Lung (tissue), 12 donors: Measurements from ENCODE around the gene TEDDM1. TPM values are rescaled to one million over a fixed set of nuclear protein-coding genes. Genes with fewer than 3 reads are reported as not detected.

Experiments
- ATAC-seq: fragments of 200-7000 bp; cut with Tn5 transposase; one replicate; pipeline ENCODE4 v1.9.1; 2020; ENCODE audit warnings: moderate number of reproducible peaks; ENCODE audit not compliant: insufficient read depth, low FRiP score
- DNase-seq, 3 donors: peaks; one replicate each; pipeline ENCODE4 v3.0.0-alpha.2; 2013 to 2017
- H3K27ac ChIP-seq, 2 donors: one replicate each; pipeline ENCODE4 v1.5.1; 2013; ENCODE audit warnings: mild to moderate bottlenecking in 2 of 2, moderate library complexity in 2 of 2, control low read depth in 1 of 2, inconsistent platforms in 1 of 2, low read depth in 1 of 2, low read length in 1 of 2
- H3K27me3 ChIP-seq, 3 donors: one replicate each; pipeline ENCODE4 v1.5.1; 2013; ENCODE audit warnings: low read length in 2 of 3; ENCODE audit not compliant: control insufficient read depth in 3 of 3, insufficient read depth in 3 of 3
- H3K36me3 ChIP-seq, 4 donors: one replicate each; pipeline ENCODE4 v1.5.1; 2013; ENCODE audit warnings: low read length in 4 of 4, mild to moderate bottlenecking in 1 of 4, moderate library complexity in 1 of 4; ENCODE audit not compliant: control insufficient read depth in 4 of 4, insufficient read depth in 4 of 4
- H3K4me1 ChIP-seq, 5 donors: one replicate each; pipeline ENCODE4 v1.5.1; 2013; ENCODE audit warnings: low read length in 5 of 5, mild to moderate bottlenecking in 2 of 5, moderate library complexity in 1 of 5; ENCODE audit not compliant: control insufficient read depth in 5 of 5, insufficient read depth in 5 of 5
- H3K4me3 ChIP-seq: one replicate; pipeline ENCODE4 v1.5.1; 2013; ENCODE audit warnings: mild to moderate bottlenecking, control low read depth, moderate library complexity
- H3K9ac ChIP-seq, 2 donors: one replicate each; pipeline ENCODE4 v1.5.1; 2013; ENCODE audit warnings: low read length in 2 of 2, control low read depth in 1 of 2; ENCODE audit not compliant: insufficient read depth in 1 of 2
- H3K9me3 ChIP-seq, 4 donors: one replicate each; pipeline ENCODE4 v1.5.1; 2013; ENCODE audit warnings: low read length in 3 of 4, mild to moderate bottlenecking in 1 of 4, moderate library complexity in 1 of 4; ENCODE audit not compliant: control insufficient read depth in 4 of 4, insufficient read depth in 3 of 4
- CTCF ChIP-seq: IDR thresholded peaks from 2 replicates; pipeline ENCODE4 v1.5.1; 2012; ENCODE audit warnings: mild to moderate bottlenecking; ENCODE audit errors: control extremely low read depth, extremely low read depth
- whole genome bisulfite sequencing, 2 donors: extraction: QIAGEN DNeasy Blood & Tissue Kit; methylation state at CpG; one replicate each; pipeline ENCODE4 v1.1.7; 2013; 5-methylcytosine and 5-hydroxymethylcytosine counted together
- polyA plus RNA-seq, 2 donors: library from polyadenylated mRNA; stranded (reverse); fragments of 200-250 nt; gene quantifications; one replicate each; pipeline ENCODE4 v1.2.1, GENCODE V29; 2013
- total RNA-seq, 2 donors: library from RNA; depleted of rRNA in 1 of 2; stranded (reverse); fragments of >200 nt in 1 of 2; gene quantifications; one replicate each; pipeline ENCODE4 v1.2.1, GENCODE V29; 2014 to 2021
- donor health status: control.
- donor health status: control.
- donor health status: Bipolar disorder and iron deficiency.
- donor health status: healthy.
- donor health status: DM: yes; HTN: yes; CAD: no.

Gene TEDDM1
- total and polyA plus RNA-seq, 4 donors, result not detected

GRCh38 chr1:182370532-182370931, 29.9 kb downstream of the TEDDM1 start:
- no peaks in the 10 kb centered on the region for H3K36me3 ChIP-seq
- peaks cover 0 to 5% (median 0%) of the 10 kb centered on the region in 5 donors for H3K4me1 ChIP-seq
- no peak overlapping the region for H3K27ac ChIP-seq
- H3K4me3 ChIP-seq, result no peak overlapping the region
- no peaks in the 10 kb centered on the region for H3K9me3 ChIP-seq
- ATAC-seq (no peak), DNase-seq (no peak)
- no peak overlapping the region for H3K9ac ChIP-seq
- H3K27me3 ChIP-seq, result no peaks in the 10 kb centered on the region
- no peak for TF ChIP-seq CTCF
- WGBS, 2 donors, result 64 to 76% methylated on average over 3 of the region's 3 CpGs

GRCh38 chr1:182368903-182369302, 31.6 kb downstream of the TEDDM1 start:
- no peak overlapping the region for H3K4me3 ChIP-seq
- no peak for ATAC-seq
- peaks cover 0 to 5% (median 0%) of the 10 kb centered on the region in 5 donors for H3K4me1 ChIP-seq
- no peaks in the 10 kb centered on the region for H3K9me3 ChIP-seq
- H3K27ac ChIP-seq, result no peak overlapping the region
- H3K27me3 ChIP-seq, result no peaks in the 10 kb centered on the region
- 63 to 80% methylated on average over 4 of the region's 4 CpGs for WGBS, 2 donors
- no peak for TF ChIP-seq CTCF
- no peak overlapping the region for H3K9ac ChIP-seq
- no peak for DNase-seq
- no peaks in the 10 kb centered on the region for H3K36me3 ChIP-seq

GRCh38 chr1:182368358-182368757, 32.1 kb downstream of the TEDDM1 start:
- TF ChIP-seq CTCF, result no peak
- ATAC-seq (no peak), DNase-seq (no peak)
- no peaks in the 10 kb centered on the region for H3K27me3 ChIP-seq
- no peaks in the 10 kb centered on the region for H3K9me3 ChIP-seq
- 51 to 74% methylated on average over 4 of the region's 4 CpGs for WGBS, 2 donors
- H3K36me3 ChIP-seq, result no peaks in the 10 kb centered on the region
- H3K4me1 ChIP-seq, result peaks cover 0 to 5% (median 0%) of the 10 kb centered on the region in 5 donors
- no peak overlapping the region for H3K4me3 ChIP-seq
- H3K9ac ChIP-seq, result no peak overlapping the region
- peak overlapping the region in 1 of 2 donors; percentile 12 for H3K27ac ChIP-seq

GRCh38 chr1:182367926-182368325, 32.5 kb downstream of the TEDDM1 start:
- H3K27me3 ChIP-seq, result no peaks in the 10 kb centered on the region
- ATAC-seq (no peak), DNase-seq (peak in 1 of 3 donors; percentile 20)
- 62 to 87% methylated on average over 2 of the region's 2 CpGs for WGBS, 2 donors
- H3K9ac ChIP-seq, result no peak overlapping the region
- no peaks in the 10 kb centered on the region for H3K36me3 ChIP-seq
- H3K4me1 ChIP-seq, result peaks cover 0 to 5% (median 0%) of the 10 kb centered on the region in 5 donors
- H3K27ac ChIP-seq, result no peak overlapping the region
- TF ChIP-seq CTCF, result no peak
- no peaks in the 10 kb centered on the region for H3K9me3 ChIP-seq
- no peak overlapping the region for H3K4me3 ChIP-seq
